GM19239 (cell line): ENCODE results near the gene PLCL1.

Experiments used
- DNase-seq: peaks from one replicate; pipeline ENCODE4 v3.0.0; 2011; ENCODE audit warnings: low spot score; ENCODE audit not compliant: insufficient read length
- FAIRE-seq: peaks from 2 replicates; lab custom pipeline; 2011; peaks lifted over from hg19 to GRCh38; lab: Jason Lieb, UNC

PLCL1 gene

DNA sequence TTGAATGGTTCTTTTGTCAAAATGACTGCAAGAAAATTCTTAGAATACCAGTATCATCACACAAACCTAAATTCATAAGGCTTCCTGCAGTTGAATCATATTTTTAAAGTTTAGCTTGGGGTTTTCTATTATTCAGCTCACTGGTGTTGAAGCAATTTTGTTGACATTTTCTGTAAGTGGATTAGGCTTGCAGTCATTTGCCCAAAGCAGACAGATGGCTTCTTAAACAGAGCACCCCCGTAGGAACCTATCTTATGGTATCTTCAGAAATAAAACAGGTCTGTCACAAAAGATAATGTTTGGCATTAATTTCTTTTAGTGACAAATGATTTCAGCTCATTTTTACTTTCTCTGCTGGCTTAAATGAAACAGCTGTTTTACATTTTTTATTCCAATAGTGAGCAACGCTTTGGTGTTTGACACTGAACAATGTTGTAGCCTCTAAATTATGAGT is 331.1 kb downstream of the PLCL1 start:
- DNase-seq (no peak), FAIRE-seq (no peak)

DNA sequence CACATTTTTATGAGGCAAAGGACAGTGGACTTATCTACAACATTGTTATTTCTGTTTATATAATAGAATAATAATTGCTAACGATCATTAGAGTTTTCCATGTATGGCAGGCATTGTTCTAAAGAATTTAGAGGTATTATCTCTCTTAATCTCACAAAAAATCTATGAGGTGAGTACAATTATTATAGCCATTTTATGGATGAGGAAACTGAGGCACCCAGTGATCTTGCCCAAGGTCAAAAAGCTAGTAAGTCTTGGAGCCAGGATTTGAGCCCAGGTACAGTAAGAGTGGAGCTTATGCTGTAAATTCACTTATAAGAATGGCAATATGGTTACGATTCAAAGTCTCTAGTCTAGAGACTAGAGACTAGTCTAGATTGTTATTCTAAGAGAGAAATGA is 331.7 kb downstream of the PLCL1 start:
- no peak for FAIRE-seq

DNA sequence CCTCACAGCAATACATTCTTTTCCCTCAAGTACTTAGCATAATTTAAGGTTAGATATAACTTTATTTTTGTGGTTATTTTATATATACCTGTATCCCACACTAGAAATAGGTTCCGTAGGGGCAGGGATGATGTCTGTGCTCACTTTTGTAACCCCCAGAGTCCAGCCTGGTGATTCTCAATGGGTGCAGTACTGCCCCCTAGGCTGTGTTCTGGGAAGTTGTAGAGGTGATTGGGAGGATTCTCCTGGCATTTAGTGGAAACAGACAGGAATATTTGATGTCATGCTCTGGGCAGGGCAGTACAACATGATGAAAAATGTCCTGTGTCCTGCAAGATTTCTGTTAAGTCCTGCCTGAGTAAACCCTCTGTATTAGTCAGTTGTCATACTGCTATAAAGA is 333.3 kb downstream of the PLCL1 start:
- no peak for DNase-seq
- FAIRE-seq: no peak

More for the DNA sequence above, 331.7 kb downstream of the PLCL1 start:
- DNase-seq: no peak

DNA sequence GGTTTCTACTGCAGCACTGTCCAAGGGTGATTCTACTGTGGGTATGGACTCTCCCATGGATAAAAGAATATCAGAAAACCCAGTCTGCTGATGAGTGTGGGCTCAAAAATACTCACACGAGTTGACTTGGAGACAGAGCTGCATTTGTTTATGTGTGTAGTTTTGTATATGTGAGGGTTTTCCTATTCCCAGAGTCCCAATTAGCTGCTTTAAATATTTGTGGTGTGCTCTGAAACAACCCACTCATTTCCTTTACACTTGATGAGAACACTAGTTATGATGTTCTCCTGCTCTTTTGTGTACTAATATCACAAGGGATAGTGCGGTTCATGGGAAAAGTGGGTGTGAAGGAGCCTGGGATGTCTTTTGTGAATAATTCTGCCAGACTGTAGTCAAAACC is 337.3 kb downstream of the PLCL1 start:
- DNase-seq: no peak
- FAIRE-seq: no peak

DNA sequence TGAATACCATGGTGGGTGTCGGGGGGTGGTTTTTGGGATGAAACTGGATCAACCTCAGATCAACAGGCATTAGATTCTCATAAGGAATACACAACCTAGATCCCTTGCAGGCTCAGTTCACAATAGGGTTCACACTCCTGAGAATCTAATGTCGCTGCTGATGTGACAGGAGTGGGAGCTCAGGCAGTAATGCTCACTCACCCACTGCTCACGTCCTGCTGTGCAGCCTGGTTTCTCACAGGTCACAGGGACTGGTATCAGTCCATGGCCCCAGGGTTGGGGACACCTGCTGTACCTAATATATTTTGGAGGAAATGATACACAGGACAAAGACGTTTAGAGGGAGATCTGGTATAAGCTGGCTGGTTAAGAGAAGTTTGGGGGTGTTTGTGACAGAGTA is 338.8 kb downstream of the PLCL1 start:
- DNase-seq (no peak), FAIRE-seq (no peak)

DNA sequence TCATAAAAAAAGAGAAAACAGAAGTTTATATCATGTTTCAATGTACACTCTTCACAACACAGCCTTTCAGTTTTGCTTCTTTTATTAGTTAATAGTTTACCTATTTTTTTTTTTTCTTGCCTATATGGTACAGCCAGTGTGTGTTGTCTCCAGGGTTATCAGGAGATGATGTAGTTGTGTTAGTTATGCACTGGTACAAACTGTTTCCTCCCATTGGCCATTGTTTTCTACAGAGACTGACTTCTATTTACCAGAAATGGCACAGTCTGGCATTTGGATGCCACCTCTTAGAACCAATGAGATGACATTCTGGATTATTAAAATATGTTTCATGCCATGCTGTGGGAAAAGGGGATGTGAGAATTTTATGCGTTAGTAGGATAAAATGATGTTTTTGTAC is 339.4 kb downstream of the PLCL1 start:
- FAIRE-seq (no peak), DNase-seq (no peak)

DNA sequence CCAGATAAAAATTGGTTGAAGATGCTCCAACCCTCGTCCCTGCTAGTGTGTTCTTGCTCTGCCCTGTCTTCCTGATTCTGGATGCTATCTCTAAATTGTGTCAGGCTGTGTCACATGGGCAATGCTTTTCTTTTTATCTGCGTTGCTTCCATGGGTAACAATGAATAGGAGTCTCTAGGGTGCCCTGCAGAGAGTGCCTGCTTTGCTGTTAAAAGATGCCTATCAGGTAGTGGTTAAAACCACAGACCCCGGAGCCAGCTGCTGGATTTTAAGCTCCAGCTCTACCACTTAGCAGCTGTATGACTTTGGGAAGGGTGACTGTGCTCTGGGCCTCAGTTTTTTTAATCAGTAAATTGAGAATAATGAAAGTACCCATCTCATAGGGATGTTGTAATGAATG is 340.3 kb downstream of the PLCL1 start:
- FAIRE-seq (no peak), DNase-seq (no peak)

DNA sequence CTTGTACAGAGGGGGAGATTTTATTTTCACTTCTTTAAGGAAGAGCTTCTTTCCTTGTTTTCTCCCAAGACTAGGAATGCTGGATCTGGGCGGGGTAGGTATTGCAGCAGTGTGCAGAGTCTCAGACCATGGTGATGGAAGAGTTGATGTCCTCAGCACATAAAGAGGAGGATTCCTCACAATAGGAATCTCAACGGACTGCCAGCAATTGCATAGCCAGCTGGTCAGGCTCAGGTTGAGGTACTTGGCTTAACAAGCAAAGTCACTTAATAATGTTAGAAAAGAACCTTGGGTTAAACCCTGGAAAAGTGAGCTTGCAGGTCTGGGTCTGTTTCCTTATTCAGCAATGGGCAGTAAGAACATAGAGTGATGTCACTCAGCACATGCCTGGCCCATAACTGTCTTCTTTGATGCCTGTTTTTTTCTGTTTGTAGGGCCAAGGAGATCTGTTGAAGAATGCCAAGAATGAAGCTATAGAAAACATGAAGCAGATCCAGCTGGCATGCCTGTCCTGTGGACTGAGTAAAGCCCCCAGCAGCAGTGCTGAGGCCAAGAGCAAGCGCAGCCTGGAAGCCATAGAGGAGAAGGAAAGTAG is 342.1 kb downstream of the PLCL1 start:
- FAIRE-seq: no peak
- no peak for DNase-seq

DNA sequence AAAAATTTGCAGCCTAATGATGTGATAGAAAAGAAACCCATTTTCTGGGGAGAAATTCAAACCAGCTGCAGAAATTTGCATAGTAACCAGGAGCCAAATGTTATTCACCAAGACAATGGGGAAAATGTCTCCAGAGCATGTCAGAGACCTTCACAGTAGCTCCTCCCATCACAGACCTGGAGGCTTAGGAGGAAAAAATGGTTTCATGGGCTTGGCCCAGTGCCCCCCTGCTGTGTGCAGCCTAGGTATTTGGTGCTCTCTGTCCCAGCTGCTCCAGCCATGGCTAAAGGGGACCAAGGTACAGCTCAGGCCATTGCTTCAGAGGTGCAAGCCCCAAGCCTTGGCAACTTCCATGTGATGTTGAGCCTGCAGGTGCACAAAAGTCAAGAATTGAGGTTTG is 352.9 kb downstream of the PLCL1 start:
- no peak for FAIRE-seq
- no peak for DNase-seq

DNA sequence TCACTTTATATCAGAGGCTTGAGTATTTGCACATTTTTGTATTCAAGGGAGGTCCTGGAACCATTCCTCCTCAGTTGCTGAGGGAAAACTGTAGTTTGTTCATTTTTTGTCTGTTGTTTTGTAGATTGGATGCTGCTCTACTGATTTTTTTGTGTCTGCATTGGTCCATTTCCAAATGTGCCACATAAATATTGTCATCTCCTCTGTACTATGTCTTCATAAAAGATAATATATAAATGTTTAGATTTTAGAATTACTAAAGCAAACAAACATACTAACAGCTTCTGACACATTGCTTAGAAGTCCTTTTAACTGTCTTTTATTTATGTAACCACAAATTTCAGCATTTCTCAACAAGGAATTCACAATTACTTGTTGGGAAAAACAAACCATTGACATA is 356.8 kb downstream of the PLCL1 start:
- DNase-seq: no peak
- FAIRE-seq: no peak

DNA sequence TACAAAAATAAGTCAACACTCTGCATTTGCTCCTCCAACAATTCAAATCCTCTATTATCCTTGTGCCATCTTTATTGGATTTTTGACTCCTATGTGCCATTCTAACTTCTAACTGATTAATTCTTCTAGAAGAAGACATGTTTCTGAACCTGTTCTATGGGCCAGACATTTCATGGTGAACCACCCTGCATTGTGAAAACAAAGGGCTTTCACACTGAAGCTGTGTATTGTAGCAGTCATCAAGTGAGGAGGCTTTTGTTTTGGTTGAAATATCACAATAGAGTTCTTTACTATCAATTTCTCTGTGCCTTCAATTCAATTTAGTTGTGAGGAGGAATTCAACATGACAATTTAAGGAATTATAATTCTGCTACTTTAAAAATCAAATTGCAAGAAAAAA is 357.9 kb downstream of the PLCL1 start:
- DNase-seq (no peak), FAIRE-seq (no peak)

DNA sequence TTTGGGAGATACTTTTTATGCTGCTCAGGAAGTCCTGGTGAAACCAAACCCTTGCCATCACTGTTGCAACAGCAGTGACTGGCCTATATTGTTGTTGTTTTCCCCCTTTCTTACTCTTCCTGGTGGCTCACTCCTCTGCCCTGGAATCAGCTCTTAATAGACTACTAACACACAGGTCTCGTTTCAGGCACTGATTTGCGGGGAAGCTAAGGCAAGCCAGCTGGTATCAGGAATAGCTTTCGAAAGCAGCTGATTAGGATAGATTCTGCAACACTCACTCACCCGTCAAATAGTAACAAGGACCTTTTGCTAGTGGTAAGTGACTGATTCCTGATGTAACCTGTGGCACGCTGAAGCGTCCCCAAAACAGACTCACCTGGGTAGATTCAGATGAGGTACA is 360.4 kb downstream of the PLCL1 start:
- FAIRE-seq: no peak

DNA sequence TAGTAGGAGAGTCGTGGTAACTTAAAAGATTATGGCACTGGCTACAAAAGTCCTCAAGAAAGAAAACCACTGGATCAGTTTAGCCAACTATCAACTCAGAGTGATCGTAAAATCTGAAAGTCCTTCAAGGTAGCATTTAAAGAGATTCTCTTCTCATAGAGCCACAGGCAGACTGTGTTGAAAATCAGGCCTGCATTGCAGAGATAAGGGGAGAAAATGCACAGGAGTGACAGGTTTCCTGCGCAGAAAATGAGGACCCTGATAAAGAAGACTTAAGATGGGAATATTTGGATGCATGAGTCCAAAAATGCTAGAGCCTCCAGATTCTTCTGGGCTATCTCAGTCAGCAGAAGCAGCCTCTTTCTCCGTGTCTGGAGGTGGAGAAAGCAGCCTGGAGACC is 360.9 kb downstream of the PLCL1 start:
- DNase-seq: no peak
- no peak for FAIRE-seq

More for the DNA sequence above, 360.4 kb downstream of the PLCL1 start:
- DNase-seq: no peak

DNA sequence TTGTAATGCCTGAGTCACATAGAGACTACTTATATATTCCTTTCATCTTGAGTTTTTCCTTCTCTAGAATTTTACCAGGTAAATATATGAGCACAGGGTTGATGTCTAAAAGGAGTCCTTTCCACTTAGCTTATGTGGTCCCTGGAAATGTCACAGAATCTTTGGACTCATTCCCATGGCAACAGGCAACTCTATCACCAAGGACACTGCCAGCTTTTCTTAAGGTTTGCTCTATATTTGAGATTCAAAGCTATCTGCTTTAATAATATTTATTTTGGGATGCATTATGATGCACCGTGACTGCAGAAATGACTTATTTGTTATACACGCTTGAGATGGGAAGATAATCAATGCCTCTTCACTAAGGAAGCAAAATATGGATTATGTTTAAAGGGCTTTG is 363.0 kb downstream of the PLCL1 start:
- DNase-seq: no peak
- no peak for FAIRE-seq

DNA sequence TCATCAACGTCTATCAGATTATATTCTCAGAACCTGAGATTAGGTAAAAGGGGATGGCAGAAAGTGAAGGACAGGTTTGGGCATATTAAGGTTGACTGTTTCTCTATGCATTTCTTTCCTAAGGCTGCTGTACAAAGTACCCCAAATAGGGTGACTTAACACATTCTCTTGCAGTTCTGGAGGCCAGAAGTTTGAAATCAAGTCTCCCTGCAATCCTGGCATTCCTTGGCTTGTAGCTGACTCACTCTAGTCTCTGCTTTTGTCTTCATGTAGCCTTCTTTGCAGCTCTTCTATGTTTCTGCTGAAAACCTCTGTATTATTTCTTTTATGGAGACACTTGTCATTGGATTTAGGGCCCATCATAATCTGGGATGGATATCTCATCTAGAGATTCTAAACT is 364.3 kb downstream of the PLCL1 start:
- no peak for FAIRE-seq
- DNase-seq: no peak

DNA sequence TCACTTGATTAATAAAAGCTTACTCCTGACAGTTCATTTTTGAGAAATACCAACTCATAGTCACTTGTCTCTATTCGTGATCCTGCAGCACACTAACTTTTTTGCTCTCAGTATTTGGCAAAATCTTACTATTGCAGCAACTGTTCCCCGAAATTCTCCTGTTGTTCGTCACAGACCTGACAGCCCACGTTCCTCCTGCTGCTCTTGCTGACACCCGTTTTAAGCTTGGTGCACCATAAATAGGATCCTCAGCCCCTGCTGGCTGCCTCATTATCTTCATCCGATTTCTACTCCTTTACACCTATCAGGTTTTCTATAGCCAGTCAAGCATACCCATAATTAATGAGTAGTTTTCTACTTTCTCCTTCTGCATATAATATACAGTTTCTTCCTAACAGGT is 368.8 kb downstream of the PLCL1 start:
- DNase-seq: no peak
- FAIRE-seq: no peak

DNA sequence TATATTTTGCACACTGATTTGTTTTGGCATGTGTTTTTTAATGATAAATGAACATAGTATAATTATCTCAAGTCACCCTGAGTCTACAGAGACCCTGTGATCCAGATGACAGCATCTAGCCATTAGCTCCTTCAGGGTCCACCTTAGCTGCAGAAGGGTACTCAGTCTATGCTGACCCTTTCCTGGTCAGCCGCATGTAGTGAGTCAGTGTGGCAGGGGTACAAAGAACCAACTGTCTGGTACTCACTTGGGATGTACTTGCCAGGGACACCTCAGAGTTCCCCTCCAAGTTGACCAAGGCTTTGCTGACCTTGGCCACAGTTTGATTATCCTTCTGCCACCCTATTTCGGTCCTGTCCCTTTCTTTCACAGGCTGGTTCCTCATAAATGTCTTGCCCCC is 369.5 kb downstream of the PLCL1 start:
- FAIRE-seq: no peak
- no peak for DNase-seq

DNA sequence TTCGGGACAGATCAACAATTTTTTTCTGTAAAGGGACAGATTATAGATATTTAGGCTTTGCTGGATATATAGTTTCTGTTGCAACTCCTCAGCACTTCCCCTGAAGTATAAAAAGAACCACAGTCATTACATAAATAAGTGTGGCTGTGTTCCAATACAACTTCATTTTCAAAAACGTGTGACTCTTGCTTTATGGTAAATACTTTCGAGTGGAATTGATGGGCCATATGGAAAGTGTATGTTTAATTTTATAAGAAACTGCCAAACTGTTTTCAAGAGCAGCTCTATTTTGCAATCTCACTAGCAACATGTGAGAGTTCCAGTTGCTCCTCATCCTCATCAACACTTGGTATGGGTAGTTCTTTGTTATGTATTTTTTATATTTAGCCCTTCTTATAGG is 370.9 kb downstream of the PLCL1 start:
- DNase-seq: no peak
- FAIRE-seq: no peak

DNA sequence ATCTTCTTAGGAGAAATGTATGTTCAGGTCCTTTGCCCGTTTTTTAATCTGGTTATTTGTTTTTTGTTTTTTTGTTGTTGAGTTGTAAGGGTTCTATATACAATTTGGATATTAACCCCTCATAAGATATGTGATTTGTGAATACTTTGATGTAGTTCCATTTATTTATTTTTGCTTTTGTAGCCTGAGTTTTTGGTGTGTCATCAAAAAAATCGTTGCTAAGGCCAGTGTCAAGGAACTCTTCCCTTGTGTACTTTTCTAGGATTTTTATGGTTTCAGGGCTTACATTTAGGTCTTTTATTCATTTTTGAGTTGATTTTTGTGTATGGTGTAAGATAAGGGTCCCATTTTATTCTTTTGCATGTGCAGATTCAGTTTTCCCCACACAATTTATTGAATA is 372.6 kb downstream of the PLCL1 start:
- DNase-seq (no peak), FAIRE-seq (no peak)

DNA sequence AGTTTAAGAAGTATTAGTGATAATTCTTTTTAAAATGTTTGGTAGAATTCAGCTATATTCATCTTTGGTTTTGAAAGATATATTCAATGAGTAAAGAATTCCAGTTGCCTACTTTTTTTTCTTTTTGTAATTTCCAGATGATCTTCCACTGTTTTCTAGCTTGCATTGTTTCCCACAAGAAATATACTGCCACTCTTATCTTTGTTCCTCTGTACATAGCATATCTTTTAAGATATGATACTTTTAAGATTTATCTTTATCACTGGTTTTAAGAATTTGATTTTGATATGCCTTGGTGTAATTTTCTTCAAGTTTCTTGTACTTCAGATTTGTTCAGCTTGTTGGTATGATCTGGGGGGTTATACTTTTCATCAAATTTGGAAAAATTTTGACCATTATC is 374.4 kb downstream of the PLCL1 start:
- FAIRE-seq (no peak), DNase-seq (no peak)

DNA sequence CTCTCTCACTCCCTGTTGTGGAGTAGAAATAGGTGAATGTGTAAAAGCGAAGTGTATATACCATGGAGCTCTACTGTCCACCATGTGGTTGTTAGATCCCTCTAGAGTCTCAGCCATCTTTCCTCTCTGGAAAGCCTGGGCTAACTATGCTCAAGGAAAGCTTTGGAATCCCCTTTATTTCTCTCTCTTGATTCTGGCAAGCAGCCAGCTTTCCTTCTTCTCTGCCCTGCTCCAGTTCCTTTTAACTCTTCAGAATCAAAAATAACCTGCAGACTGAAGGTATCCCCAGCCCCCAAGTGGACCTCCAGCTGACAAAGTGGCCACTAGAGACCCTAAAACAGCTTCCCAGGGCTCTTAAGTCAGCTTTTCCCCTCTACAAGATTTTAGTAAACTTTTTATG is 381.9 kb downstream of the PLCL1 start:
- FAIRE-seq (no peak), DNase-seq (no peak)

DNA sequence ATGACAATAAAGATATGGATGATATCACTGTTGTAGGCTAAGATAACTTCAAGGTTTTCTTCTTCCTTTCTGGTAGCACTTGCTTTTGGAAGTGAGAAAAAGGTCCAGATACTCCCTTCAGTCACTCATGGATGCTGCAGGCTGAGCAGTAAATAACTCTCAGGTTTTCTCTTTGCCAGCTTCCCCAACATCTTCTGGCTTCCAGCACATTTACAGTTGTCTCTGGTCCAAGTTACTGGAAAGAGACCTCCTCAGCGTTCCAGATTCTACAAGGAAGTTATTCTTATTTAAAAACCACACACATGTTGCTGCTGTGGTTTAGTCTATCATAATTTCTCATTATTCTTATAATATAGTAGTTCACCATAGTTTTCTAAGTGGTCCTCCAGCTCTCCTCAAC is 383.4 kb downstream of the PLCL1 start:
- FAIRE-seq (no peak), DNase-seq (no peak)

DNA sequence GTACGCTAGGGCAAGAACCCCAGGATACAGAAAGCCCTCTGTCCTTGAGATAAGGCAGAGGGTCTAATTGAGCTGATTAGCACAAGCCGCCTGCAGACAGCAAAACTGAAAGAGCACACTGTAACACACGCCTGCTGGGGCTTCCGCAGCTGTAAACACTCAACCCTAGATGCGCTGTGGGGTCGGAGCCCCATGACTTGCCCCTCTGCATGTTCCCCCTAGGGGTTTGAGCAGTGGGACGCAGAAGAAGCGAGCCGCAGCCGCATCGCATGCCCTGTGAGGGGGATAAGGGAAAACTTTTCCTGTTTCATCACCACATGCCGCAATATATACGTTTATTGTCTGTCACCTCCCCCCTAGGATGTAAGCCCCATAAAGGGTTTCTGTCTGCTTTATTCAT is 384.6 kb downstream of the PLCL1 start:
- no peak for FAIRE-seq
- DNase-seq: no peak
